Measurements from ENCODE around the gene PRDM16. TPM values are rescaled to one million over a fixed set of nuclear protein-coding genes. Genes with fewer than 3 reads are reported as not detected.
A peak's percentile ranks its signal among the peaks of the same experiment; 100 is the strongest.

Gene PRDM16
- total and polyA plus RNA-seq, 8 donors: 9.6 to 18.0 (median 14.7) TPM

DNA sequence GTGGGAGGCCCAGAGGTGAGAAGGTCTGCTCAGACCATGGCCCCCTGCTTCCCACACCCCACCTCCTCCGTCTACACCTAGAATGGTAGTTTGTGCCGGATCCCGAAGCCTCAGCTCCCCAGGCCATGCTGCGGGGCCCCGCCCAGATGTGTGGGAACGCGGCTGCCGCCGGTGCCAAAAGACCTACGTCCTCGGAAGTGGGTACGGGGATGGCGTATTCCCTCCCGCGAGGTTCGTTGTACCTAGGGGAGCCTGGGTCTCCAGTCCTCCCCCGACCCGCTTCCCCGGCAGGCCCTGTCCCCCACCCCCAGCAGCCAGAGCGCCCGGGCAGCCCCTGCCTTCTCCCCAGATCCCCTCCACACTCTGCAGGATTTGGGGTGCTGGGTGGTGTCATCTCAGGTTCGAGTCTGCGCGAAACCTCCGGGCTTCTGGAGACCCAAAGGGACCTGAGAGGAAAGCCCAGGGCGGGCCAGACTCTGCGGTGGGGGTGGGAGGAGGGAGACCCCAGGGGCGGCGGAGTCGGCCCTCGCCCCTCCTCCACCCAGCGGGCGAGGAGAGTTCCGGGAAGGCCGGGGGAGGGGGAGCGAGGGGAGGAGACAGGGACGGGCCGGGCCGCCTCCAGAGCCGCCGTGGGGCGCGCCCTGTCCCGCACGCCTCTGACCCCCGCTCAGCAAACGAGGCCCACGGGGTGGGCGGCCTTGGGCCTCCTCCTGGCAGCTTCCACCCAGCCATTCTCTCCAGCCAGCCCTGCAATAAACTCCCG lies 6.2 kb upstream of the PRDM16 start:
- Histone ChIP-seq H3K27me3 (peaks cover 37 to 84% of the 10 kb centered on the region in 2 donors), H3K27ac (no peak overlapping the region), H3K4me3 (no peak overlapping the region), H3K36me3 (no peaks in the 10 kb centered on the region), H3K9me3 (no peaks in the 10 kb centered on the region), H3K4me1 (peaks cover 4 to 5% of the 10 kb centered on the region in 2 donors)
- ATAC-seq: no peak
- peak in 1 of 4 donors; percentile 17 for DNase-seq
- TF ChIP-seq, protein P1, sequence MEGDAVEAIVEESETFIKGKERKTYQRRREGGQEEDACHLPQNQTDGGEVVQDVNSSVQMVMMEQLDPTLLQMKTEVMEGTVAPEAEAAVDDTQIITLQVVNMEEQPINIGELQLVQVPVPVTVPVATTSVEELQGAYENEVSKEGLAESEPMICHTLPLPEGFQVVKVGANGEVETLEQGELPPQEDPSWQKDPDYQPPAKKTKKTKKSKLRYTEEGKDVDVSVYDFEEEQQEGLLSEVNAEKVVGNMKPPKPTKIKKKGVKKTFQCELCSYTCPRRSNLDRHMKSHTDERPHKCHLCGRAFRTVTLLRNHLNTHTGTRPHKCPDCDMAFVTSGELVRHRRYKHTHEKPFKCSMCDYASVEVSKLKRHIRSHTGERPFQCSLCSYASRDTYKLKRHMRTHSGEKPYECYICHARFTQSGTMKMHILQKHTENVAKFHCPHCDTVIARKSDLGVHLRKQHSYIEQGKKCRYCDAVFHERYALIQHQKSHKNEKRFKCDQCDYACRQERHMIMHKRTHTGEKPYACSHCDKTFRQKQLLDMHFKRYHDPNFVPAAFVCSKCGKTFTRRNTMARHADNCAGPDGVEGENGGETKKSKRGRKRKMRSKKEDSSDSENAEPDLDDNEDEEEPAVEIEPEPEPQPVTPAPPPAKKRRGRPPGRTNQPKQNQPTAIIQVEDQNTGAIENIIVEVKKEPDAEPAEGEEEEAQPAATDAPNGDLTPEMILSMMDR (IDR thresholded peaks at IDR 0.05): no peak
- intact Hi-C loops (cut with DNase I): no loop called here

- no peak for ATAC-seq
Measured at GRCh38 chr1:3063379-3064295, 5.4 kb upstream of the PRDM16 start.

DNA sequence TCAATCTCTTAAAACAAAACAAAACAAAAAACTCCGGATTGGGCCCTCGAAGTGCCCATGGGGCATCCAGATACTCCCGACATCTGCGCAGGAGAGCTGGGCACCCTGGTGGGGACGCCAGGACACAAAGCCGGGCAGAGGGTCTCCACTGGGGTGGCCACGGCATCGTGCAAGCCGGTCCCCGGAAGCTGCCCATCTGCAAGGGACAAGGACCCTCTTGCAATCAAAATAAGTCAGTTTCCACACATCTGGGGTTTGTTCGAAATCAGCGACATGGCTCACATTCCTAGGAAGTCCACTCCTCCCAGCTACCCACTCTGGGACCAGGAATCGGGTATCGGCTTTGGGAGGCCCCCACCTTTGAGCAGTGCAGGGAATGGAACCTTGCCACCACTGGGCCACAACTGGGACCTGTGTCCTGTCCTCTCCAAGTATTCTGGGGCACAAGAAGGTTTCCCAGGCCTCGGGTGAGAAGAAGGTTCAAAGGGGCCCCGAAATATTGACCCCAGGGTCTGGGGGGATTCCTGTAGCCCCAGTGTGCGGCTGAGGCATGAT lies 4.6 kb upstream of the PRDM16 start:
- intact Hi-C loops (cut with DNase I): no loop called here
- ATAC-seq: no peak
- Histone ChIP-seq H3K4me1 (peaks cover 4 to 17% of the 10 kb centered on the region in 2 donors), H3K36me3 (no peaks in the 10 kb centered on the region), H3K27me3 (peaks cover 48 to 98% of the 10 kb centered on the region in 2 donors), H3K9me3 (no peaks in the 10 kb centered on the region), H3K4me3 (no peak overlapping the region), H3K27ac (no peak overlapping the region)
- TF ChIP-seq, protein P1 (IDR thresholded peaks at IDR 0.05): no peak
- DNase-seq: no peak

More at GRCh38 chr1:3063379-3064295, 5.4 kb upstream of the PRDM16 start:
- TF ChIP-seq, protein P1 (IDR thresholded peaks at IDR 0.05): no peak
- DNase-seq: peak in 2 of 4 donors; percentile 32 to 78
- H3K4me3 ChIP-seq: no peak overlapping the region
- no peaks in the 10 kb centered on the region for H3K9me3 ChIP-seq
- intact Hi-C loops (cut with DNase I): no loop called here
- H3K27ac ChIP-seq: no peak overlapping the region
- H3K4me1 ChIP-seq: peaks cover 4 to 13% of the 10 kb centered on the region in 2 donors
- peaks cover 44 to 92% of the 10 kb centered on the region in 2 donors for H3K27me3 ChIP-seq
- H3K36me3 ChIP-seq: no peaks in the 10 kb centered on the region

- Histone ChIP-seq H3K4me1 (peaks cover 4 to 22% of the 10 kb centered on the region in 2 donors), H3K4me3 (no peak overlapping the region), H3K36me3 (no peaks in the 10 kb centered on the region), H3K9me3 (no peaks in the 10 kb centered on the region), H3K27me3 (peaks cover 52 to 98% of the 10 kb centered on the region in 2 donors), H3K27ac (no peak overlapping the region)
- intact Hi-C loops (cut with DNase I): no loop called here
- TF ChIP-seq, protein P1 (IDR thresholded peaks at IDR 0.05): no peak
- no peak for ATAC-seq
- DNase-seq: peak in 1 of 4 donors; percentile 48
Measured at GRCh38 chr1:3064901-3065300, 4.1 kb upstream of the PRDM16 start.

Data from left lung (tissue), 10 donors.